ENCODE measurements around the gene ACTL7B.

The ACTL7B gene

GRCh38 chr9:108866001-108866420 lies 10.2 kb upstream of the ACTL7B start:
- no peaks in the 10 kb centered on the region for H3K27me3 ChIP-seq (ENCODE audit: insufficient read depth, poor library complexity, severe bottlenecking)
- H3K4me3 ChIP-seq (replicated peaks; ENCODE audit: insufficient read depth, low read length) = no peak overlapping the region
- DNase-seq (ENCODE audit: low read depth in 1 of 2, low spot score in 1 of 2) = no peak
- TF ChIP-seq POLR2AphosphoS5 (IDR thresholded peaks at IDR 0.05; ENCODE audit: low read depth) (no peak), REST (IDR thresholded peaks at IDR 0.05; ENCODE audit: insufficient replicate concordance, low read depth) (no peak), CTCF (IDR thresholded peaks at IDR 0.05; ENCODE audit: insufficient read depth, low read length) (no peak)
- no peak overlapping the region for H3K27ac ChIP-seq (replicated peaks)

- H3K4me3 ChIP-seq (replicated peaks; ENCODE audit: insufficient read depth, low read length) = no peak overlapping the region
- TF ChIP-seq POLR2AphosphoS5 (IDR thresholded peaks at IDR 0.05; ENCODE audit: low read depth) (no peak), GABPA (IDR thresholded peaks at IDR 0.05; ENCODE audit: low read depth) (no peak), CTCF (IDR thresholded peaks at IDR 0.05; ENCODE audit: insufficient read depth, low read length) (no peak), REST (IDR thresholded peaks at IDR 0.05; ENCODE audit: insufficient replicate concordance, low read depth) (no peak), SPI1 (IDR thresholded peaks at IDR 0.05; ENCODE audit: borderline replicate concordance, low read depth) (no peak)
- H3K27ac ChIP-seq (replicated peaks) = no peak overlapping the region
- no peak for DNase-seq (ENCODE audit: low read depth in 1 of 2, low spot score in 1 of 2)
- no peaks in the 10 kb centered on the region for H3K27me3 ChIP-seq (ENCODE audit: insufficient read depth, poor library complexity, severe bottlenecking)
Observed at GRCh38 chr9:108865037-108865436, 9.3 kb upstream of the ACTL7B start.

- TF ChIP-seq CTCF (IDR thresholded peaks at IDR 0.05; ENCODE audit: insufficient read depth, low read length) = no peak
- H3K27me3 ChIP-seq (ENCODE audit: insufficient read depth, poor library complexity, severe bottlenecking) = no peaks in the 10 kb centered on the region
- no peak overlapping the region for H3K27ac ChIP-seq (replicated peaks)
- H3K4me3 ChIP-seq (replicated peaks; ENCODE audit: insufficient read depth, low read length) = no peak overlapping the region
- DNase-seq (ENCODE audit: low read depth in 1 of 2, low spot score in 1 of 2) = no peak
Observed at GRCh38 chr9:108864446-108864845, 8.7 kb upstream of the ACTL7B start.

GRCh38 chr9:108863891-108864290 lies 8.1 kb upstream of the ACTL7B start:
- H3K27me3 ChIP-seq (ENCODE audit: insufficient read depth, poor library complexity, severe bottlenecking) = no peaks in the 10 kb centered on the region
- H3K4me3 ChIP-seq (replicated peaks; ENCODE audit: insufficient read depth, low read length) = no peak overlapping the region
- no peak for DNase-seq (ENCODE audit: low read depth in 1 of 2, low spot score in 1 of 2)
- H3K27ac ChIP-seq (replicated peaks) = no peak overlapping the region
- TF ChIP-seq CTCF (IDR thresholded peaks at IDR 0.05; ENCODE audit: insufficient read depth, low read length) (no peak), POLR2AphosphoS5 (IDR thresholded peaks at IDR 0.05; ENCODE audit: low read depth) (no peak), SPI1 (IDR thresholded peaks at IDR 0.05; ENCODE audit: borderline replicate concordance, low read depth) (no peak), GABPA (IDR thresholded peaks at IDR 0.05; ENCODE audit: low read depth) (no peak), REST (IDR thresholded peaks at IDR 0.05; ENCODE audit: insufficient replicate concordance, low read depth) (no peak)
